Calu3 (cell line): ENCODE data around the gene POR. TPM values are rescaled to one million over a fixed set of nuclear protein-coding genes. Genes with fewer than 3 reads are reported as not detected.
"Not testable (repeated sequence)": the region's sequence is repeated elsewhere in the genome, so short reads cannot be mapped to it uniquely, and the experiment has no call there.

Experiments
- BruUV-seq: library from RNA; stranded (reverse); fragments of 400-500 nt; replicated peaks from 2 replicates; lab custom pipeline; 2021; lab: Mats Ljungman, UMichigan
- CTCF ChIA-PET: fragments of 300-600 bp; sonication (Branson Sonifier 250); formaldehyde crosslinking; loops from one replicate; lab custom pipeline; 2022; ENCODE audit warnings: antibody characterized with exemption; lab: Charles Lee
- DNase-seq: peaks from one replicate; pipeline ENCODE4 v3.0.0; 2022
- H3K27ac Mint-ChIP-seq: one replicate; pipeline ENCODE4 v1.8.0; 2022; ENCODE audit warnings: mixed read lengths; ENCODE audit not compliant: unreplicated experiment
- H3K27me3 Mint-ChIP-seq: one replicate; pipeline ENCODE4 v1.8.0; 2022; ENCODE audit warnings: mixed read lengths; ENCODE audit not compliant: unreplicated experiment
- H3K36me3 Mint-ChIP-seq: one replicate; pipeline ENCODE4 v1.8.0; 2022; ENCODE audit warnings: mild to moderate bottlenecking, moderate library complexity, mixed read lengths; ENCODE audit not compliant: insufficient read depth, unreplicated experiment
- H3K4me1 Mint-ChIP-seq: one replicate; pipeline ENCODE4 v1.8.0; 2022; ENCODE audit warnings: mild to moderate bottlenecking, low read depth, mixed read lengths; ENCODE audit not compliant: unreplicated experiment
- H3K4me3 Mint-ChIP-seq: one replicate; pipeline ENCODE4 v1.8.0; 2022; ENCODE audit warnings: mild to moderate bottlenecking, low read depth, moderate library complexity, mixed read lengths; ENCODE audit not compliant: unreplicated experiment
- H3K9me3 Mint-ChIP-seq: one replicate; pipeline ENCODE4 v1.8.0; 2022; ENCODE audit warnings: low read depth, mixed read lengths; ENCODE audit not compliant: unreplicated experiment
- intact Hi-C: fragments of 100-400 bp; cut with micrococcal nuclease; formaldehyde crosslinking; loops from one replicate; pipeline ENCODE4 v1.10.0; 2022; ENCODE audit not compliant: unreplicated experiment
- total RNA-seq: library from RNA; stranded (reverse); gene quantifications from 2 replicates; pipeline ENCODE4 v1.2.3, GENCODE V29; 2022
- TF ChIP-seq, protein P1 (sequence below): fragments of 200-600 bp; IDR thresholded peaks from one replicate; pipeline ENCODE4 v1.8.0; 2022; ENCODE audit warnings: antibody characterized with exemption; ENCODE audit not compliant: unreplicated experiment

Gene POR
- total RNA-seq, 1 experiment from 2014 or later, result 65.8 TPM

DNA sequence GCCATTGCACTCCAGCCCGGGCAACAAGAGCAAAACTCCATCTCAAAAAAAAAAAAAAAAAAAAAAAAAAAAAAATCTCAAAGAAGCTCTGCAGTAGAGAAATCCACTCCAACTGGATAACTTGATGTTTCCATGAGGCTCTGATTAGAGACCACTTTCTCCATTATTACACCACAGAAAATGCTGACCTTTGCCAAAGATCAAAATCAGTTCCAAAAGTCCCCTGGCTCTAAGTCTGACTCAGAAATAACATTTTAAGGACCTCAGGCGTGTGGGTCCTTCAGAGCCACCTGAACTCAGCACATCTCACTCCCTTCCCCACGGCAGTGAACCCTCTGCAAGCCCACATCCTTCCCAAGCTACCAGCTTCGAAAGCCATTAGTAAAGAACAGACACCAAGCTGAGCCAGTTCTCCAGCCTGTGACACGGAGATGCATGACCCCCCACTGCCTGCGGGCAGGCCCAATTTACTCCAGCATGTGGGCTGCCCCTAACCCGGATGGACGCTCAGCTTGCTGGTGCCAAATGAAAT lies 93.3 kb downstream of the POR start:
- no TSS peak for BruUV-seq
- TF ChIP-seq, protein P1, sequence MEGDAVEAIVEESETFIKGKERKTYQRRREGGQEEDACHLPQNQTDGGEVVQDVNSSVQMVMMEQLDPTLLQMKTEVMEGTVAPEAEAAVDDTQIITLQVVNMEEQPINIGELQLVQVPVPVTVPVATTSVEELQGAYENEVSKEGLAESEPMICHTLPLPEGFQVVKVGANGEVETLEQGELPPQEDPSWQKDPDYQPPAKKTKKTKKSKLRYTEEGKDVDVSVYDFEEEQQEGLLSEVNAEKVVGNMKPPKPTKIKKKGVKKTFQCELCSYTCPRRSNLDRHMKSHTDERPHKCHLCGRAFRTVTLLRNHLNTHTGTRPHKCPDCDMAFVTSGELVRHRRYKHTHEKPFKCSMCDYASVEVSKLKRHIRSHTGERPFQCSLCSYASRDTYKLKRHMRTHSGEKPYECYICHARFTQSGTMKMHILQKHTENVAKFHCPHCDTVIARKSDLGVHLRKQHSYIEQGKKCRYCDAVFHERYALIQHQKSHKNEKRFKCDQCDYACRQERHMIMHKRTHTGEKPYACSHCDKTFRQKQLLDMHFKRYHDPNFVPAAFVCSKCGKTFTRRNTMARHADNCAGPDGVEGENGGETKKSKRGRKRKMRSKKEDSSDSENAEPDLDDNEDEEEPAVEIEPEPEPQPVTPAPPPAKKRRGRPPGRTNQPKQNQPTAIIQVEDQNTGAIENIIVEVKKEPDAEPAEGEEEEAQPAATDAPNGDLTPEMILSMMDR, result no peak
- no peak overlapping the region for H3K27ac Mint-ChIP-seq
- no peak overlapping the region for H3K4me3 Mint-ChIP-seq
- CTCF ChIA-PET, result no interaction called here
- peaks cover 16% of the 10 kb centered on the region for H3K4me1 Mint-ChIP-seq
- H3K27me3 Mint-ChIP-seq, result no peaks in the 10 kb centered on the region
- no peaks in the 10 kb centered on the region for H3K9me3 Mint-ChIP-seq
- intact Hi-C loops, result no loop called here
- peaks cover 20% of the 10 kb centered on the region for H3K36me3 Mint-ChIP-seq
- no peak for DNase-seq

DNA sequence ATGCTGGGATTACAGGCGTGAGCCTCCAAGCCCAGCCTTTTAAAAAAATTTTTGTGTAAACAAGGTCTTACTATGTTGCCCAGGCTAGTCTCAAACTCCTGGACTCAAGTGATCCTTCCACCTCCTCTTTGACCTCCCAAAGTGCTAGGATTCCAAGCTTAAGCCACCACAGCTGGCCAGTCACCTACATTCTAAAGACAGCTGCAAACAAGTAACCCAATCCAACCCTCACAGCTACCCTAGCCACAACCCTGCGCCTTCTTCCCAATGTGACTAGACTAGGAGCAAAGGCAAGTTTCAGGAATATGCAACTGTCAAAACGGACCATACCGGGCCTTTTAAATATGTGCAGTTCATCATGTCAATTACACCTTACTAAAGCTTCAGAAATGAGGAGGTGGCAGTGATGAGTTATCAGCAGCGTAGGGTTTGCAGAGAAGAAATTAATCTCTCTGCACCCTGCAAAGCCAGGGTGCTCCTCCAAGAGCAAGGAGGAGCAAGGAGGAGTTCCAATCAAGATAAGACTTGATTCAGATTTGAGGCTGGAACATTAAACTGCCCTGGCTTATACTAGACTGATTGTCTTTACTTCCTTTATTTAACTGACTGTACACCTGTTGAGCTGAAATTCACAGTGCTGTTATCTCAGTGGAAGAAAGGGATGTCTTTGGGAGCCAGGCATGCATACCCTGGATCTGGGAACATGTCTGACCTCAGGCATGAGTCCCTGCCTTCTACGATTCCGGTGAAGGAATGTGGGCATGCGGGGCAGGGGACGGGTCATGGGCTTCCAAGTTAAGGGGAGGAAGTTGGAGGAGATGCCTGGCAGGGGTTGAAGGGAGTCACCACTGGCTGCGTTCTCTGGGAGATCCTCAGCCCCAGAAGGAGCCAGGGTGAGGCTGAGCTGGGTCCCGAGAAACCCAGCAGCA lies 95.0 kb downstream of the POR start:
- H3K9me3 Mint-ChIP-seq, result no peaks in the 10 kb centered on the region
- H3K27me3 Mint-ChIP-seq, result no peaks in the 10 kb centered on the region
- H3K36me3 Mint-ChIP-seq, result peaks cover 20% of the 10 kb centered on the region
- H3K27ac Mint-ChIP-seq, result no peak overlapping the region
- no TSS peak for BruUV-seq
- DNase-seq, result no peak
- CTCF ChIA-PET, result no interaction called here
- TF ChIP-seq, protein P1, result no peak
- H3K4me3 Mint-ChIP-seq, result no peak overlapping the region
- H3K4me1 Mint-ChIP-seq, result peaks cover 16% of the 10 kb centered on the region
- intact Hi-C loops, result no loop called here

DNA sequence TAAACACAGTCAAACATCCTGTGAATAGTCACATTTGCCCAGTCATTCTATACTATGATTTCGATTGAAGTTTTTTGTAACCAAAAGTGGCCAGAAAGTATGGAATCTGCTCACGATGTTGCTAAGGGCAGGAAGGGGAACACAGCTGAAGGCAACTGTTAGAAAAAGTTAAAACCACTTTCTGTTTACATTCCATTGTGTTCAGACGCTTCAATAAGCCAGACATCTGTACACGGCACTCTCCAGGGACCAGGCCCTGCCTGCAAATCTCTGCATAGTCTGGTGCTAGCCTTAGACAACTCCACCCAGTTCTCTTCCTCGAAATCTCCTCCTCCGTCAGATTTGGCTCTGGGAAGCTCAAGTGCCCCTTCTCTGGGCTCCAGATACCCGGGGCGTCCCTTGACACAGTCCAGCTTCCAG lies 96.5 kb downstream of the POR start:
- Mint-ChIP-seq H3K27me3 (no peaks in the 10 kb centered on the region), H3K27ac (no peak overlapping the region), H3K4me3 (no peak overlapping the region), H3K9me3 (no peaks in the 10 kb centered on the region), H3K36me3 (peaks cover 15% of the 10 kb centered on the region), H3K4me1 (peaks cover 16% of the 10 kb centered on the region)
- CTCF ChIA-PET, result interaction anchor here (0.6 kb wide), 1 partner anchor 25 kb away, joined by 3 read pairs; no protein-coding TSS in a partner anchor
- intact Hi-C loops, result no loop called here
- TF ChIP-seq, protein P1, result no peak
- no peak for DNase-seq
- no TSS peak for BruUV-seq

DNA sequence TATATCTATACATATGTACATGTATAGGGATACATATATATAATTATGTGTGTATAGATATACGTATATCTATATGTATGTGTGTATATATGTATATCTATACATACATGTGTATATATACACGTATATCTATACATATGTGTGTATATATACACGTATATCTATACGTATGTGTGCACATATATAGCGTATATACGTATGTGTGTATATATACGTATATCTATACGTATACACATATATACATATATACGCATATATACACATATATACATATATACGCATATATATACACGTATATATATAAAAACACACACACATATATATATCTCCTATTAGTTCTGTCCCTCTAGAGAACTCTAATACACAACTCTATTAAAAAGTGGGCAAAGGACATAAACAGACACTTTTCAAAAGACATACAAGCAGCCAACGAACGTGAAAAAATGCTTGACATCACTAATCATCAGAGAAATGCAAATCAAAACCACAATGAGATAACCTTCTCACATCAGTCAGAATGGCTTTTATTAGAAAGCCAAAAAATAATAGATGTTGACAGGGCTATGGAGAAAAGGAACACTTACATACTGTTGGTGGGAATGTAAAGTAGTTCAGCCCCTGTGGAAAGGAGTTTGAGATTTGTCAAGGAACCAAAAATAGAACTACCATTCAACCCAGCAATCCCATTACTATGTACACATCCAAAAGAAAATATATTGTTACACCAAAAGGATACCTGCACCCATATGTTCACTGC lies 101.4 kb downstream of the POR start:
- H3K4me3 Mint-ChIP-seq, result no peak overlapping the region
- no TSS peak for BruUV-seq
- no peaks in the 10 kb centered on the region for H3K9me3 Mint-ChIP-seq
- H3K27me3 Mint-ChIP-seq, result no peaks in the 10 kb centered on the region
- CTCF ChIA-PET, result no interaction called here
- no peak for DNase-seq
- no peaks in the 10 kb centered on the region for H3K4me1 Mint-ChIP-seq
- peaks cover 13% of the 10 kb centered on the region for H3K36me3 Mint-ChIP-seq
- intact Hi-C loops, result no loop called here
- TF ChIP-seq, protein P1, result no peak
- no peak overlapping the region for H3K27ac Mint-ChIP-seq

DNA sequence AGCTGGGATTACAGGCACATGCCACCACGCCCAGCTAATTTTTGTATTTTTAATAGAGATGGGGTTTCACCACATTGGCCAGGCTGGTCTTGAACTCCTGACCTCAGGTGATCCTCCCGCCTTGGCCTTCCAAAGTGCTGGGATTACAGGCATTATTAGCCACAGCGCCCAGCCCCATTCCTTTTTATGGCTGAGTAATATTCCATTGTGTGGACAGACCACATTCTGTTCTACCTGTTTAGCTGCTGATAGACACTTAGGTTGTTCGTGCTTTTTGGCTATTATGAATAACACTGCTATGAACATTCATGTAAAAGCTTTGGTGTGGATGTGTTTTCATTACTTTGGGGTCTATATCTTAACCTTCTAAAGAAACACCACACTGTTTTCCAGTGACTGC lies 103.6 kb downstream of the POR start:
- CTCF ChIA-PET, result interaction anchor here (1.0 kb wide), 1 partner anchor 153 kb away, joined by 4 read pairs; no protein-coding TSS in a partner anchor
- H3K27ac Mint-ChIP-seq, H3K9me3 Mint-ChIP-seq, H3K27me3 Mint-ChIP-seq, H3K4me3 Mint-ChIP-seq, DNase-seq, intact Hi-C loops, BruUV-seq, H3K4me1 Mint-ChIP-seq, H3K36me3 Mint-ChIP-seq: not testable (repeated sequence)
